ENCODE results near the gene ZNF445. TPM values are rescaled to one million over a fixed set of nuclear protein-coding genes. Genes with fewer than 3 reads are reported as not detected.

Gene ZNF445
- total RNA-seq, 1 donor from 2014 or later = 20.9 TPM

GRCh38 chr3:44492496-44492895 is 15.0 kb upstream of the ZNF445 start:
- no peak overlapping the region for H3K4me3 ChIP-seq (ENCODE audit: insufficient read depth, low read depth, low read length)
- H3K9me3 Mint-ChIP-seq (ENCODE audit: unreplicated experiment) = peaks cover 22% of the 10 kb centered on the region
- peaks cover 46% of the 10 kb centered on the region for H3K36me3 Mint-ChIP-seq (ENCODE audit: low read depth, unreplicated experiment)
- peaks cover 6% of the 10 kb centered on the region for H3K9me3 ChIP-seq (ENCODE audit: insufficient read depth, low read depth, low read length)
- H3K9ac ChIP-seq (ENCODE audit: low read length) = no peak overlapping the region
- H3K27me3 ChIP-seq (ENCODE audit: insufficient read depth, low read length) = no peaks in the 10 kb centered on the region
- H3K4me1 ChIP-seq (ENCODE audit: insufficient read depth, low read length) = no peaks in the 10 kb centered on the region
- no peak overlapping the region for H3K4me2 ChIP-seq (ENCODE audit: low read length)
- H3K27ac Mint-ChIP-seq (ENCODE audit: unreplicated experiment) = no peak overlapping the region
- H2AFZ ChIP-seq (ENCODE audit: low read depth, low read length) = no peak overlapping the region
- DNase-seq (ENCODE audit: low read depth) (no peak), FAIRE-seq (no peak)
- H3K4me1 Mint-ChIP-seq (ENCODE audit: low read depth, unreplicated experiment) = no peaks in the 10 kb centered on the region
- TF ChIP-seq EZH2 (IDR thresholded peaks at IDR 0.05; ENCODE audit: insufficient read depth, low read length) (no peak), CTCF (IDR thresholded peaks at IDR 0.05; ENCODE audit: insufficient read depth, low read depth, low read length) (no peak)
- H4K20me1 ChIP-seq (ENCODE audit: insufficient read depth, low read length) = no peaks in the 10 kb centered on the region
- H3K27ac ChIP-seq (ENCODE audit: low read depth, low read length) = no peak overlapping the region
- H3K4me3 Mint-ChIP-seq (ENCODE audit: unreplicated experiment) = no peak overlapping the region
- H3K79me2 ChIP-seq (ENCODE audit: insufficient read depth, low read length) = no peaks in the 10 kb centered on the region
- H3K27me3 Mint-ChIP-seq (ENCODE audit: low read depth, unreplicated experiment) = no peaks in the 10 kb centered on the region
- H3K36me3 ChIP-seq (ENCODE audit: insufficient read depth, low read length) = no peaks in the 10 kb centered on the region

- H3K36me3 Mint-ChIP-seq (ENCODE audit: low read depth, unreplicated experiment) = peaks cover 1% of the 10 kb centered on the region
- no peaks in the 10 kb centered on the region for H3K4me1 Mint-ChIP-seq (ENCODE audit: low read depth, unreplicated experiment)
- H3K36me3 ChIP-seq (ENCODE audit: insufficient read depth, low read length) = no peaks in the 10 kb centered on the region
- H3K79me2 ChIP-seq (ENCODE audit: insufficient read depth, low read length) = no peaks in the 10 kb centered on the region
- H3K9ac ChIP-seq (ENCODE audit: low read length) = no peak overlapping the region
- TF ChIP-seq EZH2 (IDR thresholded peaks at IDR 0.05; ENCODE audit: insufficient read depth, low read length) (no peak), CTCF (IDR thresholded peaks at IDR 0.05; ENCODE audit: insufficient read depth, low read depth, low read length) (no peak)
- H4K20me1 ChIP-seq (ENCODE audit: insufficient read depth, low read length) = no peaks in the 10 kb centered on the region
- no peak overlapping the region for H3K27ac ChIP-seq (ENCODE audit: low read depth, low read length)
- H3K4me3 ChIP-seq (ENCODE audit: insufficient read depth, low read depth, low read length) = no peak overlapping the region
- no peak for FAIRE-seq
- H3K4me2 ChIP-seq (ENCODE audit: low read length) = no peak overlapping the region
- no peak overlapping the region for H2AFZ ChIP-seq (ENCODE audit: low read depth, low read length)
- no peaks in the 10 kb centered on the region for H3K9me3 ChIP-seq (ENCODE audit: insufficient read depth, low read depth, low read length)
- H3K4me3 Mint-ChIP-seq (ENCODE audit: unreplicated experiment) = no peak overlapping the region
- H3K27me3 ChIP-seq (ENCODE audit: insufficient read depth, low read length) = no peaks in the 10 kb centered on the region
- H3K27me3 Mint-ChIP-seq (ENCODE audit: low read depth, unreplicated experiment) = no peaks in the 10 kb centered on the region
- H3K4me1 ChIP-seq (ENCODE audit: insufficient read depth, low read length) = peaks cover 3% of the 10 kb centered on the region
- no peak overlapping the region for H3K27ac Mint-ChIP-seq (ENCODE audit: unreplicated experiment)
- no peak for DNase-seq (ENCODE audit: low read depth)
- H3K9me3 Mint-ChIP-seq (ENCODE audit: unreplicated experiment) = no peaks in the 10 kb centered on the region
Measured at GRCh38 chr3:44482721-44483120, 5.3 kb upstream of the ZNF445 start.

DNA sequence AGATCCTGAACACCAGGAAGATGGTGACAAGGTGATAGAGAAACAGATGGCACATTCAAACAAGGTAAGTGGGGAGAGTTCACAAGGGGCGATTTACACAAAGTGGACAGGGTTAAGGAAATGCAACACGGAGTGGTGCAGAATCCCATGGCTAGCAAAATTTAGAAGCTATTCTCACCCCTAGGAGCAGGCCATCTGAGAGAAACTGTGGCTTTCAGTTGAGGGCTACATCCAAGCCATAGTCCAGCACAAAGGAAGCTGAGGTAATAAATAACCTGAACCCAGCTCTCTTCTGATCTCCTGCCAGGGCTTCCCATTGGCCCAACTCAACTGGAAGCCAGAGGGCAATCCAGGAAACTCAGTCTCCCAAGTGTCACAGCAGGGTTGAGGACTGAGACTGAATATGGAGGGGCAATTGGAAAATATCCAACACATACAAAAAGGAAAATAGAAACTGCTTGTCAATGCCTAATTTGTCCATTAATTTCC is 1.2 kb upstream of the ZNF445 start:
- no peak overlapping the region for H3K4me2 ChIP-seq (ENCODE audit: low read length)
- peaks cover 15% of the 10 kb centered on the region for H4K20me1 ChIP-seq (ENCODE audit: insufficient read depth, low read length)
- H3K9ac ChIP-seq (ENCODE audit: low read length) = no peak overlapping the region
- no peak overlapping the region for H3K4me3 ChIP-seq (ENCODE audit: insufficient read depth, low read depth, low read length)
- Mint-ChIP-seq H3K36me3 (ENCODE audit: low read depth, unreplicated experiment) (peaks cover 1% of the 10 kb centered on the region), H3K4me3 (ENCODE audit: unreplicated experiment) (peak overlapping the region; percentile 67), H3K4me1 (ENCODE audit: low read depth, unreplicated experiment) (peaks cover 8% of the 10 kb centered on the region), H3K27me3 (ENCODE audit: low read depth, unreplicated experiment) (no peaks in the 10 kb centered on the region), H3K9me3 (ENCODE audit: unreplicated experiment) (no peaks in the 10 kb centered on the region), H3K27ac (ENCODE audit: unreplicated experiment) (no peak overlapping the region)
- peaks cover 35% of the 10 kb centered on the region for H3K79me2 ChIP-seq (ENCODE audit: insufficient read depth, low read length)
- peaks cover 9% of the 10 kb centered on the region for H3K4me1 ChIP-seq (ENCODE audit: insufficient read depth, low read length)
- no peaks in the 10 kb centered on the region for H3K9me3 ChIP-seq (ENCODE audit: insufficient read depth, low read depth, low read length)
- H3K27me3 ChIP-seq (ENCODE audit: insufficient read depth, low read length) = no peaks in the 10 kb centered on the region
- H3K36me3 ChIP-seq (ENCODE audit: insufficient read depth, low read length) = no peaks in the 10 kb centered on the region
- no peak overlapping the region for H2AFZ ChIP-seq (ENCODE audit: low read depth, low read length)
- H3K27ac ChIP-seq (ENCODE audit: low read depth, low read length) = no peak overlapping the region
- TF ChIP-seq CTCF (IDR thresholded peaks at IDR 0.05; ENCODE audit: insufficient read depth, low read depth, low read length) (no peak), EZH2 (IDR thresholded peaks at IDR 0.05; ENCODE audit: insufficient read depth, low read length) (no peak)
- FAIRE-seq = no peak
- no peak for DNase-seq (ENCODE audit: low read depth)
